ENCODE measurements around the gene GADD45A.

DNA sequence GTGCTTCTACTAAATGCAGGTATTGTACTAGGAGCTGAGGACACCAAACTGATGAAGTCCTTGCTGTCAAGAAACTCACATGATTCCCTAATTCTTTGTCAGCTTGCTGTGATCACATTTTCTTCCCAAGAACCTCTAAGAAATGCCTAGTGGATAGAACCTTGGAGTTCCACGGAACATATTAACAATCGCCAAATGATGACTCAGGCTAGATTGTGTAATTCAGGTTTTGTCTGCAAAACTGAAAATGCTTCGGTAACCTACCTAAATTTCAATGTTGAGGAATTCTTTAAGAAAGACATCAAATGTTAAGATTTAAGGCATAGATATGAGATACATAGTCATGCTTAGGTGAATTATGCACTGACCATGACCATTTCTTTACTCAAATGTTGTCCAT lies 1.7 kb upstream of the GADD45A start:
- TF ChIP-seq, protein P1, sequence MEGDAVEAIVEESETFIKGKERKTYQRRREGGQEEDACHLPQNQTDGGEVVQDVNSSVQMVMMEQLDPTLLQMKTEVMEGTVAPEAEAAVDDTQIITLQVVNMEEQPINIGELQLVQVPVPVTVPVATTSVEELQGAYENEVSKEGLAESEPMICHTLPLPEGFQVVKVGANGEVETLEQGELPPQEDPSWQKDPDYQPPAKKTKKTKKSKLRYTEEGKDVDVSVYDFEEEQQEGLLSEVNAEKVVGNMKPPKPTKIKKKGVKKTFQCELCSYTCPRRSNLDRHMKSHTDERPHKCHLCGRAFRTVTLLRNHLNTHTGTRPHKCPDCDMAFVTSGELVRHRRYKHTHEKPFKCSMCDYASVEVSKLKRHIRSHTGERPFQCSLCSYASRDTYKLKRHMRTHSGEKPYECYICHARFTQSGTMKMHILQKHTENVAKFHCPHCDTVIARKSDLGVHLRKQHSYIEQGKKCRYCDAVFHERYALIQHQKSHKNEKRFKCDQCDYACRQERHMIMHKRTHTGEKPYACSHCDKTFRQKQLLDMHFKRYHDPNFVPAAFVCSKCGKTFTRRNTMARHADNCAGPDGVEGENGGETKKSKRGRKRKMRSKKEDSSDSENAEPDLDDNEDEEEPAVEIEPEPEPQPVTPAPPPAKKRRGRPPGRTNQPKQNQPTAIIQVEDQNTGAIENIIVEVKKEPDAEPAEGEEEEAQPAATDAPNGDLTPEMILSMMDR (IDR thresholded peaks at IDR 0.05), result no peak
- TF ChIP-seq EZH2phosphoT487 (IDR thresholded peaks at IDR 0.05; ENCODE audit: borderline replicate concordance, low read depth), result no peak
- no peak for TF ChIP-seq TAF1 (IDR thresholded peaks at IDR 0.05; ENCODE audit: borderline replicate concordance, low read depth, low read length)

Measured in SK-N-SH (cell line).